GM18499 (cell line): Measurements from ENCODE around the gene SRP14.

Source experiments
- ATAC-seq: cut with Tn5 transposase; IDR thresholded peaks from one replicate; pipeline ENCODE4 v1.9.1; 2021; ENCODE audit warnings: moderate number of reproducible peaks; ENCODE audit not compliant: insufficient read depth, unreplicated experiment

The SRP14 gene

GRCh38 chr15:40069178-40070165 lies 30.5 kb upstream of the SRP14 start:
- peak; percentile 38 for ATAC-seq

GRCh38 chr15:40067921-40068624 lies 29.1 kb upstream of the SRP14 start:
- no peak for ATAC-seq

GRCh38 chr15:40066589-40066988 lies 27.6 kb upstream of the SRP14 start:
- no peak for ATAC-seq

GRCh38 chr15:40065166-40065565 lies 26.2 kb upstream of the SRP14 start:
- ATAC-seq = no peak

- ATAC-seq = peak; percentile 34
Observed at GRCh38 chr15:40064231-40064894, 25.4 kb upstream of the SRP14 start.

- no peak for ATAC-seq
Observed at GRCh38 chr15:40063563-40064011, 24.6 kb upstream of the SRP14 start.

- no peak for ATAC-seq
Observed at GRCh38 chr15:40062816-40063562, 24.0 kb upstream of the SRP14 start.

- peak; percentile 58 for ATAC-seq
Observed at GRCh38 chr15:40061212-40061901, 22.4 kb upstream of the SRP14 start.

- ATAC-seq = no peak
Observed at GRCh38 chr15:40060236-40060961, 21.4 kb upstream of the SRP14 start.

- no peak for ATAC-seq
Observed at GRCh38 chr15:40059821-40060220, 20.8 kb upstream of the SRP14 start.

GRCh38 chr15:40058476-40059140 lies 19.6 kb upstream of the SRP14 start:
- no peak for ATAC-seq

- ATAC-seq = no peak
Observed at GRCh38 chr15:40055576-40056293, 16.8 kb upstream of the SRP14 start.

- peak; percentile 31 for ATAC-seq
Observed at GRCh38 chr15:40054855-40055575, 16.0 kb upstream of the SRP14 start.

GRCh38 chr15:40054605-40054854 lies 15.5 kb upstream of the SRP14 start:
- peak; percentile 44 for ATAC-seq

- peak; percentile 29 for ATAC-seq
Observed at GRCh38 chr15:40053831-40054604, 15.0 kb upstream of the SRP14 start.

- no peak for ATAC-seq
Observed at GRCh38 chr15:40053079-40053830, 14.3 kb upstream of the SRP14 start.
